IPS-NIHi7 (cell line): Measurements from ENCODE around the gene MAPKAP1.
"Not testable (repeated sequence)": the region's sequence is repeated elsewhere in the genome, so short reads cannot be mapped to it uniquely, and the experiment has no call there.

Experiments
- DNase-seq: peaks from one replicate; pipeline ENCODE4 v3.0.0; 2012; ENCODE audit warnings: mixed read lengths; ENCODE audit errors: extremely low spot score

MAPKAP1 gene

GRCh38 chr9:125604196-125604595 is 102.8 kb downstream of the MAPKAP1 start:
- DNase-seq = no peak

- DNase-seq = no peak
Observed at GRCh38 chr9:125603478-125604021, 103.5 kb downstream of the MAPKAP1 start.

GRCh38 chr9:125601961-125602360 is 105.0 kb downstream of the MAPKAP1 start:
- no peak for DNase-seq

GRCh38 chr9:125600194-125600593 is 106.8 kb downstream of the MAPKAP1 start:
- no peak for DNase-seq

GRCh38 chr9:125594223-125594610 is 112.8 kb downstream of the MAPKAP1 start:
- no peak for DNase-seq

- no peak for DNase-seq
Observed at GRCh38 chr9:125593581-125594222, 113.3 kb downstream of the MAPKAP1 start.

GRCh38 chr9:125591888-125592287 is 115.1 kb downstream of the MAPKAP1 start:
- DNase-seq = no peak

- no peak for DNase-seq
Observed at GRCh38 chr9:125591245-125591644, 115.8 kb downstream of the MAPKAP1 start.

GRCh38 chr9:125589287-125589686 is 117.7 kb downstream of the MAPKAP1 start:
- no peak for DNase-seq

GRCh38 chr9:125587819-125588460 is 119.1 kb downstream of the MAPKAP1 start:
- DNase-seq = no peak

GRCh38 chr9:125586172-125586511 is 120.9 kb downstream of the MAPKAP1 start:
- no peak for DNase-seq

GRCh38 chr9:125585503-125586171 is 121.4 kb downstream of the MAPKAP1 start:
- DNase-seq = no peak

GRCh38 chr9:125580701-125581286 is 126.2 kb downstream of the MAPKAP1 start:
- DNase-seq = no peak

- DNase-seq = no peak
Observed at GRCh38 chr9:125579030-125579932, 127.7 kb downstream of the MAPKAP1 start.

- no peak for DNase-seq
Observed at GRCh38 chr9:125574126-125574877, 132.7 kb downstream of the MAPKAP1 start.

GRCh38 chr9:125572461-125572860 is 134.5 kb downstream of the MAPKAP1 start:
- not testable (repeated sequence) for DNase-seq

- DNase-seq = not testable (repeated sequence)
Observed at GRCh38 chr9:125571824-125572223, 135.2 kb downstream of the MAPKAP1 start.

GRCh38 chr9:125570246-125570645 is 136.8 kb downstream of the MAPKAP1 start:
- DNase-seq = no peak

GRCh38 chr9:125568621-125569020 is 138.4 kb downstream of the MAPKAP1 start:
- DNase-seq = no peak

GRCh38 chr9:125566051-125566450 is 141.0 kb downstream of the MAPKAP1 start:
- not testable (repeated sequence) for DNase-seq

GRCh38 chr9:125565126-125565525 is 141.9 kb downstream of the MAPKAP1 start:
- DNase-seq = no peak
